HepG2 (cell line): ENCODE data around the gene TTYH2. TPM values are rescaled to one million over a fixed set of nuclear protein-coding genes. Genes with fewer than 3 reads are reported as not detected.
A peak's percentile ranks its signal among the peaks of the same experiment; 100 is the strongest.

ENCODE experiments used
- ATAC-seq: fragments of 200-7000 bp; cut with Tn5 transposase; 3 replicates; pipeline ENCODE4 v1.9.1; 2020; ENCODE audit warnings: mild to moderate bottlenecking, moderate library complexity
- BruUV-seq: library from RNA; stranded (reverse); fragments of 400-500 nt; replicated peaks from 2 replicates; lab custom pipeline; 2021; lab: Mats Ljungman, UMichigan
- CTCF ChIA-PET: fragments of 300-600 bp; formaldehyde crosslinking; extraction: SDS; loops from one replicate; lab custom pipeline; 2021; ENCODE audit warnings: low total read pairs, inconsistent platforms, low intra/inter-chr PET ratio; lab: Yijun Ruan, JAX
- POLR2A ChIA-PET: fragments of 350-600 bp; sonication (Branson Sonifier 250); formaldehyde crosslinking; loops from one replicate; lab custom pipeline; 2020; ENCODE audit warnings: antibody characterized with exemption, inconsistent platforms; lab: Yijun Ruan, JAX
- DNase-seq: peaks from one replicate; pipeline ENCODE4 v3.0.0-alpha.2; 2015; ENCODE audit warnings: low spot score
- FAIRE-seq: peaks from 3 replicates; lab custom pipeline; 2011; peaks lifted over from hg19 to GRCh38; lab: Jason Lieb, UNC
- H2AFZ ChIP-seq: one replicate; pipeline ENCODE4 v1.6.1; 2011; ENCODE audit warnings: low read length, inconsistent platforms
- H3K27ac ChIP-seq: fragments of 300-600 bp; 3 replicates; pipeline ENCODE4 v1.8.0; 2011; ENCODE audit warnings: mixed run types, mild to moderate bottlenecking, mixed read lengths, low read length, inconsistent platforms; ENCODE audit not compliant: insufficient read depth; ENCODE audit errors: extremely low read length
- H3K27me3 ChIP-seq, 2 experiments: fragments of 200-600 bp in 1 of 2; 2 replicates in 1 of 2; 3 replicates in 1 of 2; pipeline versions ENCODE4 v1.6.0 to v1.8.0; 2011; ENCODE audit warnings: low read length in 2 of 2, mild to moderate bottlenecking in 2 of 2, moderate library complexity in 2 of 2, inconsistent platforms in 1 of 2; ENCODE audit not compliant: insufficient read depth in 2 of 2, control insufficient read depth in 1 of 2
- H3K36me3 ChIP-seq, 2 experiments: fragments of 200-600 bp in 1 of 2; replicated peaks in 1 of 2; 2 replicates in 1 of 2; 3 replicates in 1 of 2; pipeline versions ENCODE4 v1.5.1 to v1.8.0; 2011; ENCODE audit warnings: low read length in 2 of 2, inconsistent platforms in 1 of 2; ENCODE audit not compliant: insufficient read depth in 2 of 2, control insufficient read depth in 1 of 2
- H3K4me1 ChIP-seq: 2 replicates; pipeline ENCODE4 v1.5.1; 2012; ENCODE audit warnings: low read length, inconsistent platforms; ENCODE audit not compliant: insufficient read depth
- H3K4me2 ChIP-seq: 2 replicates; pipeline ENCODE4 v1.6.0; 2011; ENCODE audit warnings: low read depth, low read length, inconsistent platforms
- H3K4me3 ChIP-seq, 3 experiments: fragments of 200-600 bp in 1 of 3; sonication (generic), shearing (Covaris generic) in 1 of 3; replicated peaks in 1 of 3; 2 replicates each; pipeline ENCODE4 v1.5.1; 2011 to 2016; ENCODE audit warnings: low read length in 3 of 3, inconsistent platforms in 2 of 3, low read depth in 2 of 3, mild to moderate bottlenecking in 2 of 3, control low read depth in 1 of 3, mixed read lengths in 1 of 3; ENCODE audit not compliant: insufficient read depth in 1 of 3
- H3K79me2 ChIP-seq: one replicate; pipeline ENCODE4 v1.6.1; 2011; ENCODE audit warnings: low read length, inconsistent platforms; ENCODE audit not compliant: insufficient read depth
- H3K9ac ChIP-seq: 2 replicates; pipeline ENCODE4 v1.6.0; 2011; ENCODE audit warnings: mild to moderate bottlenecking, low read depth, low read length, inconsistent platforms; ENCODE audit not compliant: insufficient read depth
- H3K9me3 ChIP-seq: 2 replicates; pipeline ENCODE4 v1.5.1; 2012; ENCODE audit warnings: mild to moderate bottlenecking, low read length
- H4K20me1 ChIP-seq: 2 replicates; pipeline ENCODE4 v1.6.0; 2011; ENCODE audit warnings: inconsistent platforms, mild to moderate bottlenecking, low read length, moderate library complexity; ENCODE audit not compliant: insufficient read depth
- HES4 ChIP-seq: sonication (generic); formaldehyde crosslinking; IDR thresholded peaks from 2 replicates; pipeline ENCODE4 v1.9.0; 2021; ENCODE audit warnings: mild to moderate bottlenecking, missing genetic modification reagents, borderline replicate concordance
- HNRNPLL ChIP-seq: fragments of 200-400 bp; formaldehyde crosslinking; IDR thresholded peaks from 2 replicates; pipeline ENCODE4 v1.6.1; 2017; ENCODE audit warnings: mild to moderate bottlenecking, low read depth, low read length; ENCODE audit not compliant: poor library complexity, severe bottlenecking
- KLF13 ChIP-seq: sonication (generic); formaldehyde crosslinking; IDR thresholded peaks from 2 replicates; pipeline ENCODE4 v1.4.0; 2020; ENCODE audit warnings: mild to moderate bottlenecking, missing genetic modification reagents
- MAF1 ChIP-seq: sonication (generic); formaldehyde crosslinking; IDR thresholded peaks from 2 replicates; pipeline ENCODE4 v1.5.0; 2020; ENCODE audit warnings: missing genetic modification reagents, borderline replicate concordance
- NFIB ChIP-seq: sonication (generic); formaldehyde crosslinking; IDR thresholded peaks from 2 replicates; pipeline ENCODE4 v1.9.0; 2021; ENCODE audit warnings: missing genetic modification reagents, mild to moderate bottlenecking, borderline replicate concordance
- PAF1 ChIP-seq: IDR thresholded peaks from 2 replicates; pipeline ENCODE4 v1.6.1; 2016; ENCODE audit warnings: missing genetic modification reagents, missing compliant biosample characterization
- PITX1 ChIP-seq: sonication (generic); formaldehyde crosslinking; IDR thresholded peaks from 2 replicates; pipeline ENCODE4 v1.5.1; 2020; ENCODE audit warnings: mild to moderate bottlenecking, missing genetic modification reagents
- POLR2AphosphoS5 ChIP-seq: IDR thresholded peaks from 2 replicates; pipeline ENCODE4 v1.6.1; 2012; ENCODE audit warnings: low read depth, low read length
- RBM22 ChIP-seq: fragments of 200-400 bp; formaldehyde crosslinking; optimal IDR thresholded peaks from 2 replicates; pipeline ENCODE3; 2017; ENCODE audit warnings: mild to moderate bottlenecking, low read length, moderate library complexity
- RBM39 ChIP-seq: fragments of 200-400 bp; formaldehyde crosslinking; IDR thresholded peaks from one replicate; pipeline ENCODE4 v1.6.1; 2018; ENCODE audit warnings: antibody characterized with exemption, mild to moderate bottlenecking, low read depth, low read length; ENCODE audit not compliant: poor library complexity, severe bottlenecking
- SSRP1 ChIP-seq: IDR thresholded peaks from 2 replicates; pipeline ENCODE4 v1.6.1; 2016; ENCODE audit warnings: control low read depth
- XBP1 ChIP-seq: sonication (generic); formaldehyde crosslinking; IDR thresholded peaks from 2 replicates; pipeline ENCODE4 v1.5.0; 2020; ENCODE audit warnings: missing genetic modification reagents
- ZNF24 ChIP-seq: fragments of 450-650 bp; IDR thresholded peaks from 2 replicates; pipeline ENCODE4 v1.6.1; 2017; ENCODE audit warnings: antibody characterized with exemption, mild to moderate bottlenecking
- ZNF629 ChIP-seq: sonication (generic); formaldehyde crosslinking; conservative IDR thresholded peaks from 2 replicates; pipeline ENCODE4 v1.5.0; 2020; ENCODE audit warnings: missing genetic modification reagents
- ZNF883 ChIP-seq: sonication (generic); formaldehyde crosslinking; IDR thresholded peaks from 2 replicates; pipeline ENCODE4 v1.5.1; 2020; ENCODE audit warnings: mild to moderate bottlenecking, missing genetic modification reagents; ENCODE audit errors: not compliant biosample characterization
- ZSCAN30 ChIP-seq: sonication (generic); formaldehyde crosslinking; IDR thresholded peaks from 2 replicates; pipeline ENCODE4 v1.5.0; 2020; ENCODE audit warnings: mild to moderate bottlenecking, missing genetic modification reagents
- WGBS: methylation state at CpG from one replicate; pipeline ENCODE4 v1.1.6; 2017; ENCODE audit warnings: low lambda C conversion rate; 5-methylcytosine and 5-hydroxymethylcytosine counted together
- in situ Hi-C: cut with HindIII; loops from 2 replicates; pipeline ENCODE4 v1.10.0; 2017; ENCODE audit warnings: low pct_unique_long_range_greater_than_20kb; ENCODE audit not compliant: extremely low pct_ligation_motif_present
- intact Hi-C: fragments of 100-400 bp; cut with micrococcal nuclease; formaldehyde crosslinking; loops from one replicate; pipeline ENCODE4 v1.10.0; 2022; ENCODE audit not compliant: unreplicated experiment
- polyA plus RNA-seq, 8 experiments: library from polyadenylated mRNA; depleted of rRNA in 3 of 8; stranded (reverse) in 7 of 8; unstranded in 1 of 8; fragments of >200 nt; fragmentation: Illumina TruSeq in 4 of 8; extraction: Trizol in 4 of 8; gene quantifications; 2 replicates each; pipeline versions ENCODE4 v1.2.1 to v1.2.3, GENCODE V29; 2011 to 2016; ENCODE audit warnings: low read depth in 4 of 8, missing spikeins in 1 of 8, mixed read lengths in 1 of 8; ENCODE audit not compliant: insufficient read depth in 1 of 8
- total RNA-seq, 5 experiments: library from RNA; depleted of rRNA; stranded (reverse); fragments of >200 nt; fragmentation: Illumina TruSeq; extraction: Trizol; gene quantifications; 2 replicates each; pipeline ENCODE4 v1.2.3, GENCODE V29; 2016; ENCODE audit warnings: low read depth in 1 of 5
- TF ChIP-seq, protein P1 (sequence below), 2 experiments: sonication (generic) in 1 of 2; formaldehyde crosslinking in 1 of 2; IDR thresholded peaks; 2 replicates each; pipeline versions ENCODE4 v1.4.0 to v1.6.1; 2016 to 2020; ENCODE audit warnings: borderline replicate concordance in 1 of 2, low read depth in 1 of 2, mild to moderate bottlenecking in 1 of 2, missing genetic modification reagents in 1 of 2

Gene TTYH2
- total and polyA plus RNA-seq, 2 of the 13 experiments (the other 11 are each of a cell fraction or from before 2014, with no cell fraction given): 0.77 to 0.96 TPM

DNA sequence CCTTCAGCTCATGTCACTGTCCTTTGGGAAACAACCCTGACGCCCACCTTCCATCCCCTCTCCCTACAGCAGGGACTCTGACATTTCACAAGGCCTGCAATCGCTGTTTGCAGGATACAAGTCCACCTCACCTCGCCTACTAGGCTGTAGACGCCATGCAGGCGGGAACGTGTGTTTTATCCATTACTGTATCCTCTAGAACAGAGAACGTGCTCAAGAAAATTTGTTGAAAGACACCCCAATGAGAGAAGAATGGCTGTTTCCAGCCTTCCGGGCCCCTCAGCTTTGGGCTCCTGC lies 1.5 kb upstream of the TTYH2 start:
- H3K27me3 ChIP-seq: peaks cover 0 to 8% of the 10 kb centered on the region in 2 experiments; a peak in 3 of 5 replicates
- DNase-seq: no peak
- no peaks in the 10 kb centered on the region for H3K9me3 ChIP-seq
- no peak for FAIRE-seq
- no peak overlapping the region for H3K9ac ChIP-seq
- peaks cover 53% of the 10 kb centered on the region for H3K4me1 ChIP-seq
- POLR2A ChIA-PET: interaction anchor here (0.7 kb wide), 1 partner anchor 85 kb away, joined by 3 read pairs; no protein-coding TSS in a partner anchor
- no peak overlapping the region for H3K27ac ChIP-seq
- ATAC-seq: peak; percentile 1
- H3K4me2 ChIP-seq: no peak overlapping the region
- H3K36me3 ChIP-seq: peaks cover 24 to 40% of the 10 kb centered on the region in 2 experiments
- 81% methylated on average over 8 of the region's 8 CpGs for WGBS
- H3K4me3 ChIP-seq: no peak overlapping the region
- TF ChIP-seq ZNF24: no peak
- TF ChIP-seq, protein P1, sequence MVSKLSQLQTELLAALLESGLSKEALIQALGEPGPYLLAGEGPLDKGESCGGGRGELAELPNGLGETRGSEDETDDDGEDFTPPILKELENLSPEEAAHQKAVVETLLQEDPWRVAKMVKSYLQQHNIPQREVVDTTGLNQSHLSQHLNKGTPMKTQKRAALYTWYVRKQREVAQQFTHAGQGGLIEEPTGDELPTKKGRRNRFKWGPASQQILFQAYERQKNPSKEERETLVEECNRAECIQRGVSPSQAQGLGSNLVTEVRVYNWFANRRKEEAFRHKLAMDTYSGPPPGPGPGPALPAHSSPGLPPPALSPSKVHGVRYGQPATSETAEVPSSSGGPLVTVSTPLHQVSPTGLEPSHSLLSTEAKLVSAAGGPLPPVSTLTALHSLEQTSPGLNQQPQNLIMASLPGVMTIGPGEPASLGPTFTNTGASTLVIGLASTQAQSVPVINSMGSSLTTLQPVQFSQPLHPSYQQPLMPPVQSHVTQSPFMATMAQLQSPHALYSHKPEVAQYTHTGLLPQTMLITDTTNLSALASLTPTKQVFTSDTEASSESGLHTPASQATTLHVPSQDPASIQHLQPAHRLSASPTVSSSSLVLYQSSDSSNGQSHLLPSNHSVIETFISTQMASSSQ (IDR thresholded peaks at IDR 0.05; ENCODE audit: low read depth): no peak
- TF ChIP-seq, protein P1 (CRISPR knock-in tag; IDR thresholded peaks at IDR 0.05; ENCODE audit: borderline replicate concordance): no peak
- no peak for TF ChIP-seq KLF13 (CRISPR knock-in tag)
- no peak for TF ChIP-seq SSRP1 (CRISPR knock-in tag)
- TF ChIP-seq ZNF883 (CRISPR knock-in tag): peak; percentile 10
- TF ChIP-seq NFIB (CRISPR knock-in tag): no peak
- no peak for TF ChIP-seq HNRNPLL
- no peak for TF ChIP-seq HES4 (CRISPR knock-in tag)
- no peak for TF ChIP-seq ZSCAN30 (CRISPR knock-in tag)
- no peak for TF ChIP-seq PITX1 (CRISPR knock-in tag)
- no peak for TF ChIP-seq RBM22
- no peak for TF ChIP-seq XBP1
- no peak for TF ChIP-seq MAF1 (CRISPR knock-in tag)
- TF ChIP-seq RBM39: no peak
- TF ChIP-seq ZNF629 (CRISPR knock-in tag): no peak
- no peak for TF ChIP-seq PAF1 (CRISPR knock-in tag)
- TF ChIP-seq POLR2AphosphoS5: peak; percentile 21; the same call in 1 of the 2 replicates
- no peak overlapping the region for H2AFZ ChIP-seq
- peaks cover 44% of the 10 kb centered on the region for H4K20me1 ChIP-seq
- H3K79me2 ChIP-seq: peaks cover 13% of the 10 kb centered on the region
- in situ Hi-C loops (no loop called here), intact Hi-C loops (no loop called here)
- BruUV-seq: no TSS peak
- CTCF ChIA-PET: no interaction called here
